ENCODE data around the gene XPA. TPM values are rescaled to one million over a fixed set of nuclear protein-coding genes. Genes with fewer than 3 reads are reported as not detected.
"Not testable (repeated sequence)": the region's sequence is repeated elsewhere in the genome, so short reads cannot be mapped to it uniquely, and the experiment has no call there.

The XPA gene
- polyA plus RNA-seq, 4 donors = 34.6 to 39.0 (median 37.1) TPM

DNA sequence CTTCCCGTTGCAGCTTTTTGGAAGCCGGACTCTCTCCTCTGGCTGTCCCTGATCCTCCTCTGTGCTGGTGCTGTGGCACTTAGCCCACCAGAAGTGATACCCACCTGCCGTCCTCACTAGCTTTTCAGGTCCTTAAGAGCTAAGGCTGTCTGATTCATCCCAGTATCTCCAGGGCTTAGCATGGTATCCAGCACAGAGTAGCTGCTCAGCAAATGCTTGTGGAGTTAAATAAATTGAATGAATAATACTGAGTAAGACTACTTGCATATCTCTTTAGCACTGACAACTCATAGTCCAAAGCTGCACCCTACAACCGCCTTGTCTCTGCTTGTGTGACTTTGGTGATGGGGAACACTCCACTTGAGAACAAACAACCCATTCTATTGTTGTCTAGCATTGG, 7.7 kb upstream of the XPA start:
- no peak for DNase-seq (ENCODE audit: low read depth in 4 of 4, low spot score in 2 of 4)

GRCh38 chr9:97704345-97704677, 7.2 kb upstream of the XPA start:
- DNase-seq (ENCODE audit: low read depth in 4 of 4, low spot score in 2 of 4) = no peak

- DNase-seq (ENCODE audit: low read depth in 4 of 4, low spot score in 2 of 4) = no peak
These were observed 6.6 kb upstream of the XPA start for GRCh38 chr9:97703437-97704344.

- DNase-seq (ENCODE audit: low read depth in 4 of 4, low spot score in 2 of 4) = not testable (repeated sequence)
These were observed 2.7 kb upstream of the XPA start for GRCh38 chr9:97699824-97700223.

- not testable (repeated sequence) for DNase-seq (ENCODE audit: low read depth in 4 of 4, low spot score in 2 of 4)
These were observed 2.1 kb upstream of the XPA start for GRCh38 chr9:97699281-97699680.

- DNase-seq (ENCODE audit: low read depth in 4 of 4, low spot score in 2 of 4) = no peak
These were observed 1.7 kb upstream of the XPA start for GRCh38 chr9:97698865-97699264.

DNA sequence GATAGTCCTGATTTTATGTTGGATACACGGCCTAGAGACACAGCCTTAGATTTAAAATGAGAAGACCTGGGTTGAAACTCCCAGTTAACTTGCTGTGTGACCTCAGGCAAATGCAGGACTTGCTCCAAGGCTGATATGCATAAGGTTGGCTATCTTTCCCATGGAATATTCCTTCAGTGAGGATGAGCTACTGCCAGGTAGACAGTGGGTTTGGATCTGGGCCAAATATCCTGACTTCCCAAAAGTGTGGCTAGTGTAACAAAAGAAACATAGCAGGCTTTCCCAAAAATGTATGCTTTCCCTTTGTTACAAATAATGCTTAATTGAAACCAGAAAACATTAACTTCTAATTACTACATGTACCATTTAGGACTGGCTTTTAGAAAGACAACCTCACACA, 697 bp upstream of the XPA start:
- no peak for DNase-seq (ENCODE audit: low read depth in 4 of 4, low spot score in 2 of 4)

GRCh38 chr9:97695995-97696802, 941 bp downstream of the XPA start:
- peak in 1 of 4 donors; percentile 28 for DNase-seq (ENCODE audit: low read depth in 4 of 4, low spot score in 2 of 4)

DNA sequence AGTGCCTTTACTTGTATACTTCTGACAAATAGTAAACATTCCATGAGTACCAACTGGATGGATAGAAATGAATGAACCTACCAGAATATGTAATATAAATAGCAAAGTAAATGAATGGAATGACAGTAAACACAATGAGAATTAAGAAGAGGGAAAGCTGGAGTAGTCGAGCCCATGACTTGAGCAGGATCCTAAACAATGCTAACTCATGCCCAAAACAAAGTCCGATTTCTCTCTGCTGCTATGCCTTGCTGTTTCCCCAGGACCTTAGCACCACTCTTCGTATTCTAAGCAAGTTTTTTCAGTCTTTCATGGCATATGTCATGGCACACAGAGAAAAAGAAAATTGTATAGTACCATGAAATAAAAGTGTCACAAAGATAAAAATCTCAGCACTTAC, 1.8 kb downstream of the XPA start:
- no peak for DNase-seq (ENCODE audit: low read depth in 4 of 4, low spot score in 2 of 4)

DNA sequence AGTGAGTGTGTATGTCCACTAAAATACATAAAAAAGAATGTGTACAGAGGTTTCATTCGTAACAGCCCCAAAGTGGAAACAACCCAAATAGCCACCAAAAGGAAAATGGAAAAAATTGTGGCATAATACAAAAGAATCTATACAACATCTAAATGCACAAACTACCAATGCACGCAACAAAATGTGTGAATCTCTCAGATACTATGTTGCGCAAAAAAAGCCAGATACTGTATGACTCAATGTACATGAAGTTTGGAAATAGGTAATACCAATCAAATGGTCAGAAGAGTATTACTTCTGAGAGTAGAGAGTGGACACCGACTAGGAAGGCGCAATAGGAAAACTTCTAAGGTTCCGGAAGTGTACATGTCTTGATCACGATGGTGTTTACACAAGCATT, 2.4 kb downstream of the XPA start:
- DNase-seq (ENCODE audit: low read depth in 4 of 4, low spot score in 2 of 4) = no peak

GRCh38 chr9:97689401-97690180, 7.5 kb downstream of the XPA start:
- DNase-seq (ENCODE audit: low read depth in 4 of 4, low spot score in 2 of 4) = no peak

- no peak for DNase-seq (ENCODE audit: low read depth in 4 of 4, low spot score in 2 of 4)
These were observed 8.5 kb downstream of the XPA start for GRCh38 chr9:97688654-97689053.

- DNase-seq (ENCODE audit: low read depth in 4 of 4, low spot score in 2 of 4) = no peak
These were observed 14.9 kb downstream of the XPA start for GRCh38 chr9:97682242-97682641.

- DNase-seq (ENCODE audit: low read depth in 4 of 4, low spot score in 2 of 4) = no peak
These were observed 21.5 kb downstream of the XPA start for GRCh38 chr9:97675655-97676054.

DNA sequence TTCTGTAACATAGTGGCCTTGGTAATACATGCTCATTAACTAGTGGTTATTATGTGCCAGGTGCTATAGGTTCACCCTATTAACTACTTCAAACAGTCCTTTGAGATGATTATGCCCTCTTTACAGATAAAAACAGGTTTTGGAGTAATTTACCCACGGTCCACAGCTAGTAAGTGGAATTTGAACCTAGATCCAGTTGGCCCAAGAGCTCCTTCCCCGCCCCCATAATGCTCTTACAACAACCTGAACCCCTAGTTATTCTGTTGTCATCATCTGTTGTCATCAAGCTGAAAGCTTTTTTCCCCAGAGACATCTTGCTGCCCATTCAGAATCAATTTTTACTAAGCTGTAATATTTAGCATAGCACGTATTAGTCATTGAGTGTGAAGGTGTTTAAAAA, 23.2 kb downstream of the XPA start:
- no peak for DNase-seq (ENCODE audit: low read depth in 4 of 4, low spot score in 2 of 4)

- no peak for DNase-seq (ENCODE audit: low read depth in 4 of 4, low spot score in 2 of 4)
These were observed 24.7 kb downstream of the XPA start for GRCh38 chr9:97672403-97672802.

GRCh38 chr9:97670586-97670985, 26.6 kb downstream of the XPA start:
- DNase-seq (ENCODE audit: low read depth in 4 of 4, low spot score in 2 of 4) = no peak

- no peak for DNase-seq (ENCODE audit: low read depth in 4 of 4, low spot score in 2 of 4)
These were observed 28.7 kb downstream of the XPA start for GRCh38 chr9:97668485-97668884.

DNA sequence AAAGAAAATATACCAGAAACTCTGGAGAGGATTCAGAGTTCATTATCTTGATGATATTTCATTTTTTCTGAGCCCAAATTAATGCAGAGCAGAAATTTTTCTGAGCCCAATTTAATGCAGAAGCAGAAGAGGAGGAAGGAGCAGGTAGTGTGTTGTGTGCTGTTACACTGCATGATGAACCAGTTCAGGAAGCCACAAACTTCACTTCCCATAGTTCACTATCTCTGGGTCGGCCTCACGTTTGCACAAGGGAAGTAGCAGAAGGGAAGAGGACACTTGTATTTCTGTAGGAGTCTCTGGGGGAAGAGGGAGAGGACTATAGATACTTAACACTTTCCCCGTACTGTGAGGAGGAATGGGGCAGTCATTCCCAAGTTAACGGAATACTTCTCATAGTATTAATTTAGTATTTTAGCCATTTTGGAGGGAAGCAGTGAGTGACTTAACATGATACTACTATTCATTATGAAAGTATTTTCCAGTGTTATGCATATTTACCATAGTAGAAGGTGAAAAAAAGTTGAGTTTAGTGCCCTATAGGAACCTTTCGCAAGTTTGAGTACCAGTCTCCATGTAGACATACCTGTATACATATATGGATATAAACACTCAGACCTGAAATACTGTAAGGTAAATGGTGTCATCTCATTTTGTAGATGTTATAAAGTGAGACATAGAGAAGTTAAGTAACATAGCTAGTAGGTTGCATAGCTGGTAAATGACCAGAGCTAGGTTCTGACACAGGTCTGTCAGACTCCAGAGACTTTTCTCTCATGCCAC, 30.0 kb downstream of the XPA start:
- no peak for DNase-seq (ENCODE audit: low read depth in 4 of 4, low spot score in 2 of 4)

DNA sequence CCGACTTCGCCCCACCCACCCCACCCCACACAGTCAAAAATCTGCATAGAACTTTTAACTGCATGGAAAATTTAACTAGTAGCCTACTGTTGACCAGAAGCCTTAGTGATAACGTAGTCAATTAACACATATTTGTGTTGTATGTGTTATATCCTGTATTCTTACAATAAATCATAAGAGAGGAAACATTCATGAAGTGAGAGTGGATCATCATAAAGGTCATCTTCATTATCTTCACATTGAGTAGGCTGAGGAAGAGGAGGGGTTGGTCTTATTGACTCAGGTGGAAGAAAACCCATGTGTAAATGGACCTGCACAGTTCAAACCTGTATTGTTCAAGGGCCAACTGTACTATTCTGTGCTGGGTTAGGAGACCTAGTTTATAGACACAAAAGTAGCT, 31.4 kb downstream of the XPA start:
- no peak for DNase-seq (ENCODE audit: low read depth in 4 of 4, low spot score in 2 of 4)
